ENCODE results near the gene SMARCA1.

SMARCA1 gene

DNA sequence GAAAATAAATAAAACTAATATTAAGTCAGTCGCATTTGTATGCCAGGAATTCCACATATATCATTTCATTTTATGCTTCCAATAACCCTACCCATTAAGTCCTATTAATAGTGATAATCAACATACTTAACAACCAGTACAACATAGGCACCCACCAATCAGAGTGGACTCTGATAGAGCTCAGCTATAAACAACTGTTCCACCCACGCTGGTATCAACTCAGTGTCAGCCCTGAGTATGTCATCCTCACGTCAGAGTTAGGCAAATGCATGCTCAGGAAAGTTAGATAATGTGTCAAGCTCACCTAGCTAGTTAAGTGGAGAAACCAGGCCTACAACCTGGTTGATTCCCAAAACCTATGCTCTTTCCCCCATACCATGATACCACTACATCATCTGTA lies 89.3 kb downstream of the SMARCA1 start:
- no peak for DNase-seq (ENCODE audit: insufficient read length)
- FAIRE-seq: no peak
- TF ChIP-seq TAF1 (IDR thresholded peaks at IDR 0.05; ENCODE audit: borderline replicate concordance, low read depth, low read length): no peak
- TF ChIP-seq POLR2A (IDR thresholded peaks at IDR 0.05; ENCODE audit: low read depth, low read length): no peak
- no peak for TF ChIP-seq POLR2AphosphoS5 (IDR thresholded peaks at IDR 0.05; ENCODE audit: low read depth, low read length)

DNA sequence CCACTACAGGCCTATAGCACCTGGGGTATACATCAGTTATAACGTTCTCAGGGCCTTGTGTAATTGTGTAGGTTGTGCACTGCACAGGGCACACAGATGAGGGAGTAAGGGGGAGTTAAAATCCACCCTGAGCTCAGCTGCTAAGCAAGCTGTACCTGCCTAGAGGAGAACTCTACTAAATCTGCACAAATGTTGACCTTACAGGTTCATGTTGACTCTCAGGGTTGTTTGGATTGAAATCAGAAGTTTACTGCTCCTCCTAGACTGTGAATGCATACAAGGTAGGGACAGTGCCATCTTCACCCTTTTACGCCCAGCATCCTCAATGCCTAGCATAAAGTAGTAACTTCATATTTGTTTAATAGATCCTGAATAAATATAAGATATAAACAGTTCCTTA lies 89.8 kb downstream of the SMARCA1 start:
- no peak for FAIRE-seq
- DNase-seq (ENCODE audit: insufficient read length): no peak
- no peak for TF ChIP-seq TAF1 (IDR thresholded peaks at IDR 0.05; ENCODE audit: borderline replicate concordance, low read depth, low read length)
- TF ChIP-seq POLR2A (IDR thresholded peaks at IDR 0.05; ENCODE audit: low read depth, low read length): no peak
- no peak for TF ChIP-seq POLR2AphosphoS5 (IDR thresholded peaks at IDR 0.05; ENCODE audit: low read depth, low read length)

DNA sequence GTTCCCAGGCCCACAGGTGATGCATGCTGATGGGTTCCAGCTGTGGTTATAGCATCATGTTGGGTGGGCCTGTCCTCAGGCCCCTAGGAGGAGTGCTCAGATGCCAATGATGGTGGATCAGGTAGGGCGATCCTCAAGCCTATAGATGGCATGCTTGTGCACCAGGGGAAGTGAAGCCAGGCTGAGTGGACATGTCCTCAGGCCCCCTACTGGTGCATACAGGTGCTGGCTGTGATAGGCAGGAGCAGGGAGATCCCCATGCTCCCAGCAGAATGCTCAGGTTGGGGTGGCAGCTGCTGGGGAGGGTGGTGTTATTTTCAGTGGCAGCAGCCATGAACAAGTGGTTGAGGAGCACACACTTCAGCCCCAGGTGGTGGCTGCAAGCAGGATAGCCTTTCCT lies 96.0 kb downstream of the SMARCA1 start:
- TF ChIP-seq TAF1 (IDR thresholded peaks at IDR 0.05; ENCODE audit: borderline replicate concordance, low read depth, low read length) (no peak), POLR2A (IDR thresholded peaks at IDR 0.05; ENCODE audit: low read depth, low read length) (no peak), POLR2AphosphoS5 (IDR thresholded peaks at IDR 0.05; ENCODE audit: low read depth, low read length) (no peak)
- no peak for FAIRE-seq
- DNase-seq (ENCODE audit: insufficient read length): no peak

DNA sequence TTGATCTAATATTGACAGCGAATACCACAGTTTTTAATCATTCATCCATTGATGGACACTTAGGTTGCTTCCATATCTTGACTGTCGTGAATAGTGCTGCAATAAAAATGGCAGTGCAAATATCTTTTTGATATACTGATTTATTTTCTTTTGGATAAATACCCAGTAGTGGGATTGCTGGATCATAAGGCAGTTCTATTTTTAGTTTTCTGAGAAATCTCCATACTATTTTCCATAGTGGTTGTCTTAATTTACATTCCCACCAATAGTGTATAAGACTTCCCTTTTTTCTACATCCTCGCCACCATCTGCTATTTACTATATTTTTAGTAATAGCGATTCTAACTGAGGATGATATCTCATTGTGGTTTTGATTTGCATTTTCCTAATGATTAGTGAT lies 100.1 kb downstream of the SMARCA1 start:
- TF ChIP-seq POLR2A (IDR thresholded peaks at IDR 0.05; ENCODE audit: low read depth, low read length) (no peak), TAF1 (IDR thresholded peaks at IDR 0.05; ENCODE audit: borderline replicate concordance, low read depth, low read length) (no peak), POLR2AphosphoS5 (IDR thresholded peaks at IDR 0.05; ENCODE audit: low read depth, low read length) (no peak)
- FAIRE-seq (no peak), DNase-seq (ENCODE audit: insufficient read length) (no peak)

DNA sequence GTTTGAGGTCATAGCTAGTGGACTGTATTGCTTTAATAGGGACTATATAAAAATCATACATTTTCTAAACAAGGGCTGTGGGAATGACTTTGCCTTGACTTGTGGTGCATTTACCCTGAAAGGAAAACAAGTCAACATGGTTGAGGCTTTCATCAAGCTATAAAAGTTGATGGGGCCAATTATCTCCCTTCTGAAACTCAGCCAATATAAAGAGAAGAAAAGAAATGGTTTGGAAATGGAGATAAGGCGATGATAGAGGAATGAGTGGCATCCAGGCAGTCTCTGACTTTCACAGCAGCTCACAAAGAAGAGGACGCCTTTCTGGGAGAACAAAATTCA lies 118.7 kb downstream of the SMARCA1 start:
- TF ChIP-seq POLR2A (IDR thresholded peaks at IDR 0.05; ENCODE audit: low read depth, low read length) (no peak), TAF1 (IDR thresholded peaks at IDR 0.05; ENCODE audit: borderline replicate concordance, low read depth, low read length) (no peak), POLR2AphosphoS5 (IDR thresholded peaks at IDR 0.05; ENCODE audit: low read depth, low read length) (no peak)
- no peak for DNase-seq (ENCODE audit: insufficient read length)
- no peak for FAIRE-seq

DNA sequence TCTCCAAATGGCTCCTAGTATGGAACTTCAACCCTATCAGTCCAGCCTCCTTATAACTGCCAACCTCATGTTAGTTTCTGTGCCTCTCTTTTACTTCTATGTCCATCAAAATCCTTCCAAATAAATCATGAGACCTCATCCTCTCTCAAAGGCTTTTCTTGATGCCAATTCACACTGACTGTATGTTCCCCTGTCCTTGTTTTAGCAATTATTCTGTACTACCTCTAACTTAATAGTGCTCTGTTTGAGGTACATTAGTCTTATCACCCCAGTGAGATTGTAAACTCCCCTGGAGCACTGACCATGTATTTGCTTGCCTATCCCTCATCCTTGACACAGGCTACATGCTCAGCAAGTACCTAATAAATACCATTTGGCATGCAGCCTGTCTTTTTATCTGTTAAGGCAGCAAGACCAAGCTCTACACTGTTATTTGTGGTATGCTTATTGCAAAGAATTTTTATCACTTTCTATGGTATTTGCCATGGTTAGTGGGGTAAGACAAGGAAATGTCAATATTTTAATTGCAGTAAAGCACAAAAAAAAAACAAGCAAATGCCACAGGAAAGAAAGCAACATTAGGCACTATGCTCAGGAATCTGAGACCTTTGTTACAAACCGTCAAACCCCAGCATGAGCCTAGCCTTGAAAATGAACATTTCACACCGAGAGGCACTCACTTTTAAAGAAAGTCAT lies 119.2 kb downstream of the SMARCA1 start:
- no peak for TF ChIP-seq POLR2A (IDR thresholded peaks at IDR 0.05; ENCODE audit: low read depth, low read length)
- TF ChIP-seq TAF1 (IDR thresholded peaks at IDR 0.05; ENCODE audit: borderline replicate concordance, low read depth, low read length): no peak
- TF ChIP-seq POLR2AphosphoS5 (IDR thresholded peaks at IDR 0.05; ENCODE audit: low read depth, low read length): no peak
- FAIRE-seq: no peak
- no peak for DNase-seq (ENCODE audit: insufficient read length)
